ENCODE measurements around the gene BAX. TPM values are rescaled to one million over a fixed set of nuclear protein-coding genes. Genes with fewer than 3 reads are reported as not detected.

The BAX gene
- total and polyA plus RNA-seq, 2 of the 4 experiments (the other 2 are of a cell fraction) = 23.3 to 169 TPM

- peak overlapping the region; percentile 86; the same call in 1 of the 2 replicates for H2AK5ac ChIP-seq (ENCODE audit: low read depth, low read length)
- peaks cover 11% of the 10 kb centered on the region for H3K9me1 ChIP-seq (ENCODE audit: insufficient read depth, low read length)
- intact Hi-C loops (cut with micrococcal nuclease) (loop anchor here (10.0 kb wide), 1 partner anchor 318 kb away; the partner anchor contains the start of gene CA11), in situ Hi-C loops (cut with MboI; ENCODE audit: low sequenced_read_pairs) (loop anchor here (5.0 to 10.0 kb wide), 2 partner anchors 71 to 318 kb away; partner anchors contain the start of gene CA11), dilution Hi-C loops (cut with HindIII; ENCODE audit: low sequenced_read_pairs, unreplicated experiment) (no loop called here)
- H2BK20ac ChIP-seq (ENCODE audit: low read depth, low read length) = no peak overlapping the region
- no peak for TF ChIP-seq MAZ (IDR thresholded peaks at IDR 0.05; ENCODE audit: borderline replicate concordance, low read depth, low read length)
- H3K27me3 ChIP-seq (ENCODE audit: control insufficient read depth, insufficient read depth, low read length) = no peaks in the 10 kb centered on the region
- H3K56ac ChIP-seq (ENCODE audit: extremely low read depth, insufficient read depth, low read length) = no peak overlapping the region
- no peak overlapping the region for H2BK15ac ChIP-seq (ENCODE audit: low read depth, low read length)
- no peaks in the 10 kb centered on the region for H3K9me3 ChIP-seq (ENCODE audit: control insufficient read depth, insufficient read depth, low read length)
- ChIA-PET CTCF (no interaction called here), POLR2A (ENCODE audit: unreplicated experiment) (no interaction called here)
- DNase-seq = no peak
- H3K36me3 ChIP-seq (ENCODE audit: control insufficient read depth, insufficient read depth, low read length) = peaks cover 25% of the 10 kb centered on the region
- no peak for ATAC-seq (ENCODE audit: low read depth)
- no peak overlapping the region for H3K18ac ChIP-seq (ENCODE audit: low read depth, low read length)
- H3K27ac ChIP-seq (ENCODE audit: insufficient read depth, low read length) = peak overlapping the region; percentile 96
- H3K4ac ChIP-seq (ENCODE audit: low read depth, low read length) = peak overlapping the region; percentile 99
- H3K14ac ChIP-seq (replicated peaks; ENCODE audit: low read depth, low read length) = no peak overlapping the region
- H3K23ac ChIP-seq (ENCODE audit: low read depth, low read length) = no peak overlapping the region
- H2BK120ac ChIP-seq (ENCODE audit: low read depth, low read length) = peak overlapping the region; percentile 99; the same call in 1 of the 2 replicates
- no peak overlapping the region for H2AFZ ChIP-seq (replicated peaks; ENCODE audit: low read length, poor library complexity)
- no peak overlapping the region for H3K4me3 ChIP-seq (ENCODE audit: insufficient read depth, low read depth, low read length)
- H2BK5ac ChIP-seq (ENCODE audit: low read depth, low read length, poor library complexity, severe bottlenecking) = peak overlapping the region; percentile 99
- H3K4me2 ChIP-seq (ENCODE audit: low read depth, low read length) = no peak overlapping the region
- peak overlapping the region; percentile 70; the same call in 1 of the 2 replicates for H3K9ac ChIP-seq (ENCODE audit: low read depth, low read length)
- H2AK9ac ChIP-seq (replicated peaks; ENCODE audit: low read depth, low read length, poor library complexity) = peak overlapping the region; percentile 53
- H4K8ac ChIP-seq (ENCODE audit: low read depth in 2 of 2, low read length in 2 of 2) = peak overlapping the region; percentile 63 to 92; a peak in 2 of 4 replicates
- H4K91ac ChIP-seq (ENCODE audit: insufficient read depth, low read depth, low read length) = peak overlapping the region; percentile 58
- no TSS peak for BruUV-seq (replicated peaks)
- no CpG with 5 or more reads among the region's 7 CpGs for WGBS, 2 experiments (ENCODE audit: extremely low coverage in 2 of 2, insufficient read length in 1 of 2)
- peaks cover 27% of the 10 kb centered on the region for H4K20me1 ChIP-seq (ENCODE audit: insufficient read depth, low read length)
- H3K79me1 ChIP-seq (ENCODE audit: low read depth in 1 of 2, low read length in 2 of 2) = peaks cover 0 to 74% of the 10 kb centered on the region in 2 experiments; a peak in 3 of 4 replicates
- peaks cover 20% of the 10 kb centered on the region for H3K4me1 ChIP-seq (ENCODE audit: control insufficient read depth, insufficient read depth, low read length)
- no peak overlapping the region; the same call in 1 of the 2 replicates for H4K5ac ChIP-seq (ENCODE audit: low read depth, low read length)
Observed at GRCh38 chr19:48962849-48963165, 8.1 kb downstream of the BAX start.

Measured in IMR-90 (cell line).